HuH-7 (cell line): ENCODE data around the gene GIMAP7.
"Not testable (repeated sequence)": the region's sequence is repeated elsewhere in the genome, so short reads cannot be mapped to it uniquely, and the experiment has no call there.

Experiments
- DNase-seq: peaks from one replicate; pipeline ENCODE4 v3.0.0; 2011; ENCODE audit warnings: low spot score

GIMAP7 gene

DNA sequence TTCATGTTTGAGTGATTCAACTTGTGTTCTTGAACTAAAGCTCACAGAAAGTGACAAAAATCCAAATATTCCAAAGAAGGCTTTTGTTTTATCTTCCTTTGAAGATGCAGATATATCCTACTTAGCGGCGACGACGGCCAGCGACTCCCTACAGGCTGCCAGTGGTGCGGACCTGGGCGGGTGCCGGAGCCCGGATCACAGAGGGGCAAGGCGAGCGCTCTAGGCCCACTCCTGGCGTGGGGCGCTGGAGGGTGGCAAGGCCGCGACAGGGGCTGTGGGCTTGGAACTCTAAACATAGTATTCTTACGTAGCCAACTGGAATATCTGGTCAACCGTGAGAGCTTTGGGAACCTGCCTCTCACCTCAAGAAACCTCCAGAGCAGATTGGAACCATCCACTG, 914 bp upstream of the GIMAP7 start:
- no peak for DNase-seq

DNA sequence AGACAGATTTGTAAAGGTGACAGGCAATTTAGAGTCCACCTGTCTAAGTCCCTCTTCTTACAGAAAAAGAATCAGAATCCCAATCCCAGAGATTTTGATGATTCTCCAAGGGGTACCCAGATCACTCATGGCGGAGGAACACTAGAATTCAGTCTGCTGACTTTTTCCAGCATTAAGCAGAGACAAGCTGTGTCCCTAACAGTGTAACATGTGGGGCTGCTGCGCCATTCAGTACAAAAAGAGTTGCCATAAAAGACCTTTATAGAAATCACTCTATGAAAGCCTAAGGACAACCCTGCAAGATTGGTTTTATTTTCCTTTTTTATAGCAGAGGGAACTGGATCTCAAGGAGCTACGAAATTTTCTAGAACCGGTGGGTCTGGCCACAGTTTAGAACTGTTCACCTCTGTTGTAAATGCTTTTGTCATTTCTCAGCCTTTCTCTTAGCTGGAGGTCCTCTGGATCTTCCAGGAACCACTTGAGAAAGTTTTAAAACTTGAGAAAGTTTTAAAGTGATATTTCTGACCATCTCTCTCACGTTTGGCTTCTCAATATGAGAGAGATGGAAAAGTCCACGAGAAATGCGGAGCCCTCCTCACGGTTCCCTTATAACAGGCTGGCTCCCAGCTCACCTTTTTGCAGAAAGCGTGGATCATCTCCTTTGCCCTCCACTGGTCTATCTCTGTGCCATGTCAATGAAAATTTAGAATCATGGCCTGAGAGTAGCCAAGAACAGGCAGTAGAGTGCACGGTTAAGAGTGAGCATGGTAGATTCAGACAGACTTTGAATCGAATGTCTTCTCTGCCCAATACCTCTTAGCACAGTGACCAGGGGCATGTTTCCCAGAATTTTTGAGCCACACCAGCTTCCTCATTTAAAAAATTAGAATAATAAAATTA, 826 bp downstream of the GIMAP7 start:
- no peak for DNase-seq

DNA sequence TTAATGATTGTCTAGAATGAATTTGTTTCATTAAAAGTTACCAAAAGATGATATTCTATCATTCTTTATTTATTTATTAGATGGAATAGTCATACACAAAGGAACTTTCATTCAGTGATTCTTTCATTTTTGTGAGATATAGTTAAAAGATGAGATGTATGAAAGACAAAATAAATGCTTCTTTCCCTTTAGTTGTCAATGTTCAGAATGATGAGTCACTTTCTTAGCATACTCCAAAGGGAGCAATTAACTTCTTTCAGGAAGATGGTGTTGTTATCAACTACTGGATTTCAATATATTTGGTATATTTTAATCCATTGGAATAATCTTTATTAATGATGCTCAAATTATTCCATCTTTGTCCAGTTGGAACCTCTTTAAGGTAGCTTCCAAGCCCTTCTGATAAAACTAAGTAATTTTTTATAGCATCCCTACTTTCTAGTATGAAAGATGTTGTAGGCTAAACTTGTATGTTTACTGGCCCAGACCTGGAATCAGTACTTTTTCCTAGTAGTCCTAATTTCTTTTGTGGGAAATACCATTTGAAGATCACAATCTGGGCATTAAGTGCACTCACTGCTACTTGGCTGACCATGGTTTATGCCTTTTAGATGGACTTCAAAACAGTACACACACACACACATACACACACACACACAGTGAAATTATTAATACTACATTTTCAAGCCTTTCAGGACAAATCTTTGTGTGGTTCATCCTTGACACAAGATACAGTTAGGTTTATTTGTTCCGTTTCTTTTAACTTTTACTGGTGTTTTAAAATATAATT, 2.5 kb downstream of the GIMAP7 start:
- DNase-seq, result no peak

DNA sequence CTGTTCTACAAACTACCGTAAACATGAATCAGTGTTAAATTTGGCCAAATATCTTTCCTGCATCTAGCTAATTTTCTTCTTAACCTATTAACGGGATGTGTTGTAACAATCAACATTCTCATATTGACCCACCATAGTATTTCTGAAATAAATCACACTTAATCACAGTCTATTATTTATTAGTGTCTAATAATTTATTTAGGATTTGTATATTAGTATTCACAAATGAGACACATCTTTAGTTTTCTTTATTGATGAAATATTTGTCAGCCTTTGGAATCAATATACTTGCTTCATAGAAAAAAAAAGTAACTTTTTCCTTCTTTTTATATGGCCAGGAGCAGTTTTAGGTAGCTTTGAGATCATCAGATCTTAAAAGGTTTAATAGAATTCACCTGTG, 4.6 kb downstream of the GIMAP7 start:
- no peak for DNase-seq

DNA sequence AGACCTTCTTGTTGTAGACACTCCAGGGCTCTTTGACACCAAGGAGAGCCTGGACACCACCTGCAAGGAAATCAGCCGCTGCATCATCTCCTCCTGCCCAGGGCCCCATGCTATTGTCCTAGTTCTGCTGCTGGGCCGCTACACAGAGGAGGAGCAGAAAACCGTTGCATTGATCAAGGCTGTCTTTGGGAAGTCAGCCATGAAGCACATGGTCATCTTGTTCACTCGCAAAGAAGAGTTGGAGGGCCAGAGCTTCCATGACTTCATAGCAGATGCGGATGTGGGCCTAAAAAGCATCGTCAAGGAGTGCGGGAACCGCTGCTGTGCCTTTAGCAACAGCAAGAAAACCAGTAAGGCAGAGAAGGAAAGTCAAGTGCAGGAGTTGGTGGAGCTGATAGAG, 5.5 kb downstream of the GIMAP7 start:
- no peak for DNase-seq

DNA sequence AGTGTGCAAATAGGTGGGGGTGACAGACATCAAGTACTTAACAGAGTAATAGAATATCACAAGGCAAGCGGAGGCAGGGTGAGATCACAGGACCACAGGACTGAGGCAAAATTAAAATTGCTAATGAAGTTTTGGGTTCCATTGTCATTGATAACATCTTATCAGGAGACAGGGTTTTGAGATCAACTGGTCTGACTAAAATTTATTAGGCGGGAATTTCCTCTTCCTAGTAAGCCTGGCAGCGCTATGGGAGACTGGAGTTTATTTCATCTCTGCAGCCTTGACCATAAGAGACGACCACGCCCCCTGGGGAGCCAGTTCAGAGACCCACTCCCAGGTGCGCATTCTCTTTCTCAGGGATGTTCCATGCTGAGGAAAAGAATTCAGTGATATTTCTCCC, 8.3 kb downstream of the GIMAP7 start:
- DNase-seq, result not testable (repeated sequence)

DNA sequence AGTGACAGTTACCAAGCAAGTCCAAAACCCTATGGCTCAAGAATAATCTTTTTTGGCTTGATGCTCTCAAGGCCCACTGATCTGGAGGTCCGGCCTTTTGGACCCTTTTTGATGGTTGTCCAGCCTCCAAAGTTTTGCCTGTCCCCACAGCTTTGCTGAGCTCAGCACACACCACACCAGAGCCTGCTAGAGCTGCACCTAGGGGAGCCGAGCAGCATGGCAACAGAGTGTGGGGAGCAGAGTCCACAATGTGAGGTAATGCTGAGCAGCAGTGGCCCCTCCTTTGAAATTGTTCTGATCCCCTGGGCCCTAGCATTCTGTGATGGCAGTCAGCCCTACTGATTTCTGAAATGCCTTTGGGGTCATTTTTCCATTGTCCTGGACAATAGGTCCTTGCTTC, 9.3 kb downstream of the GIMAP7 start:
- DNase-seq, result no peak

DNA sequence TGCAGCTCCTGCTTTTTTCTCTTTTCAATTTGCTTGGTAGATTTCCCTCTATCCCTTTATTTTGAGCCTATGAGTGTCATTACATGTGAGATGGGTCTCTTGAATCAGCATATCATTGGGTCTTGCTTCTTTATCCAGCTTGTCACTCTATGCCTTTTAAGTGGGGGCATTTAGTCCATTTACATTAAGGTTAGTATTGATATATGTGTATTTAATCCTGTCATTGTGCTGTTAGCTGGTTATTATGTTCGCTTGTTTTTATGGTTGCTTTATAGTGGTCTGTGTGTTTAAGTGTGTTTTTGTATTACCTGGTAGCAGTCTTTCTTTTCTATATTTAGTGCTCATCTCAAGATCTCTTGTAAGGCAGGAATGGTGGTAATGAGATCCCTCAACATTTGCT, 17.0 kb downstream of the GIMAP7 start:
- no peak for DNase-seq

DNA sequence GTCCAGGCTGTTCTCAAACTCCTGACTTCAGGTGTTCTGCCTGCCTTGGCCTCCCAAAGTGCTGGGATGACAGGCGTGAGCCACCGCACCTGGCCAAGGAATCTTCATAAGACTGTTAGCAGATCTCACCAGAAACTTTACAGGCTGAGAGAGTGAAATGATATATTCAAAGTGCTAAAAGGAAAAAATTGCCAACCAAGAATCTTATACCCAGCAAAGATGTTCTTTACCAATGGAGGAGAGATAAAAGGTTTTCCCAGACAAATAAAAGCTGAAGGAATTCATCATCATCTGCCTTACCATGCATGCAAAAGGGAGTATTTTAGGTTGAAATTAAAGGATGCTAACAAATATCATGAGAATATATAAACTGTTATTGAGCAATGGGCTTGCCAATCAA, 23.6 kb downstream of the GIMAP7 start:
- DNase-seq, result no peak

DNA sequence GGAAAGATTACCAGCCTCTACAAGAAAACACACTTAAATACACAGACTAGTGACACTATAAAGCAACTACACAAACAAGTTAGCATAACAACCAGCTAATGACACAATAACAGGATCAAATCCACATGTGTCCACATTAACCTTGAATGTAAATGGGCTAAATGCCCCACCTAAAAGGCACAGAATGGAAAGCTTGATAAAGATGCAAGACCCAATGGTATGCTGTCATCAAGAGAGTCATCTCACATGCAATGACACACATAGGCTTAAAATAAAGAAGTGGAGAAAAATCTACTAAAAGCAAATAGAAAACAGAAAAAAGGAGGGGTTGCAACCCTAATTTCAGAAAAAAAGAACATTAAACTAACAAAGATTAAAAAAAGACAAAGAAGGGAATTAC, 38.5 kb downstream of the GIMAP7 start:
- no peak for DNase-seq

DNA sequence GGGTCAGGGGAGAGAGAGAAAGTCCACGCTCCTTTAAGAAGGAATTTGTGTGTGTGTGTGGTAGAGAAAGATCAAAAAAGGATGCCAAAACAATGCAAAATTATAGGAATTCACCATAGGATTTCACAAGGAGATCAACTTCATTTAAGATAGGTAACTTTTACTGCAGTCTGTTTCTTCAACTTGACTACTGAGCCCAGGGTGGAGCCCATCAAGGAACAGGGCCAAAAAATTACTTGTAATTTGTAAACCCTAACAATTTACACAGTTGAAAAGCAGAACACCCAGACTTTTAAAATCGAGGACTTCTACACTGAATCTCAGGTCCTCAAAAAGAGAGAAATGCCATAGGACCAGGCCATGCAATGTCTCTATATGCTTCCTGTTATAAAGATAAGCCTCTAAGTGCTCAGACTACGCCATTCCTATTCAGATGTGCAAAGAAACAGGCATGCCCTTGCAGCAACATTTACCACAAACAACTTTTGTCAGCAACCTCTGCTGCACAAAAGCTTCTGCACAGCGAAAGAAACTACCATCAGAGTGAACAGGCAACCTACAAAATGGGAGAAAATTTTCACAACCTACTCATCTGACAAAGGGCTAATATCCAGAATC, 42.0 kb downstream of the GIMAP7 start:
- DNase-seq, result no peak

DNA sequence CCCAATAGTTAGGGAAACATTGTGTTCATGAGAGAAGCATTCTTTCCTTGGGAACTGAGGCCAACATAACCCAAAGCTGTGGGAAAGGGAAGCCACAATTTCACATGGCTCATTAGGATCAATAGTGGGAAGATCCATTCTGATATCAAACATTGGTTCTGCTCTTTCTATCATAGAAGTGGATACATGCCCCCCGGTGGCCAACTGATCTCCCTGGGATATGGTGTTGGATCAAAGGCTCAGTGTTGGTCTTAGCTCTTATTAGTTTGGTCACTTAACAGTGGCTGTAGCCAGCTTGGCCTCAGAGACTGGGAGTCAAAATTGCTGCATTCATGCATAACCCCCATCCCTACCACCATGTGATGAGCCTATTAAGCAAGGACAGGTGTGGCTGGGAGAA, 45.8 kb downstream of the GIMAP7 start:
- no peak for DNase-seq

DNA sequence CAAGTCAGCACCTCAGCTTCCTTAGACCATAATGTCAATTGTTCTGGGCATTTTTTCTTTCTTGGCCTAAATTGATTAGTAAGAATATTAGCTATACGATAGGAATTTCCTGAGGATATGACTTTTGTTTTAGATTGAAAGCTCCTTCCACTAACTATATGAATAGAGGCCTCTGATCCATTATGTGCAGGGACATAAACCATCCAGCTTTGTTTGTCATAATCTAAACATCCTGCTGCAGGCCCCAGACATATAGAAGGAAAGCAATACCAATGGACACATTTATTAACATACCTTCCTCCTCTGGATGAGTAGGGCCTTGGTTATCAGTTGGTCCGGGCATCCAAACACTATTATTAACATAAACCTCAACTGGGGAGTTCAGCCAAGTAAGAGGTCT, 48.2 kb downstream of the GIMAP7 start:
- no peak for DNase-seq

DNA sequence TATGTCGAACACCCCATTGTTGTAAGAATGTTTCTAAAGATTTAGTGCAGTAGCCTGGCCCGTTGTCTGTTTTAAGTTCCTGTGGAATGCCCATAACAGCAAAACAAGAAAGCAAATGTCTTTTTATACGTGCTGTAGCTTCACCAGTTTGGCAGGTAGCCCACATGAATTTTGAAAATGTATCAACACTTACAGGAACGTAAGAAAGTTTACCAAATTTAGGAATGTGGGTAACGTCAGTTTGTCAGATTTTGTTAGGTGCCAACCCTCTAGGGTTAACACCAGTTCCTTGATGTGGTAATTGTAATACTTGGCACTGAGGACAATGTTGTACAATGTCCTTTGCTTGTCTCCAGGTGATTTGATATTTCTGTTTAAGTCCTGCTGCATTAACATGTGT, 49.3 kb downstream of the GIMAP7 start:
- DNase-seq, result no peak

DNA sequence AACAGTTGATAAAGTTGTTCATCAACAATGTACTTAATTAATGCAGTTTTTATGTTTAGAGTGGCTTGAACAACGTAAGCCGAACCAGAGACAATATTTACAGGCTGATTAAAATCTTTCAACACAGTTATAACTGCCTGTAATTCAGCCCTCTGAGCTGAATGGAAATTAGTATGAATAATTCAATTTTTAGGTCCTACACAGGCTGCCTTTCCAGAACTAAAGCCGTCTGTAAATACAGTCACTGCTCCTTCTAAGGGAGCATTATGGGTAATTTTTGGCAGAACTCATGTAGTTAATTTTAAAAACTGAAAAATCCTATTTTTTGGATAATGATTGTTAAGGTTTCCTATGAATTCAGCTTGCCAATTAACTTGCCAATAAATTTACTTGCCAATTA, 49.9 kb downstream of the GIMAP7 start:
- DNase-seq, result no peak

DNA sequence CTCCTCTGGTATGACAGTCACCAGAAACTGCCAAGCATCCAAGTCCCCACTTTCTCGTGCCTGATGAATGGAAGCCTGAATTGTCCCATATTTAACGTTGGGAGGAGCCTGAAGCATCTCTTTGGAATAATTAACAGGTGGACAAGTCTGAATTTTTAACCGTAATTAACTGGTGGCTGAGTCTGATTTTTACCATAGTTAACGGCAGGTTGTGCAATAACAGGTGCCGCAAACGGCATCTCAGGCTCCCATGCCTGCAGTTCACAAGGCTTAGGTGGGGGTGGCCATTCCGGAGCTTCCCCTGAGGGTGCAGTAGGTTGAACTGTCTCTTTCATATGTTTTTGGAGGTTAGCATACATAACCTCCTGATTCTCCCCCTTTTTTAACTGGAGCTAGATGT, 50.6 kb downstream of the GIMAP7 start:
- DNase-seq, result no peak

DNA sequence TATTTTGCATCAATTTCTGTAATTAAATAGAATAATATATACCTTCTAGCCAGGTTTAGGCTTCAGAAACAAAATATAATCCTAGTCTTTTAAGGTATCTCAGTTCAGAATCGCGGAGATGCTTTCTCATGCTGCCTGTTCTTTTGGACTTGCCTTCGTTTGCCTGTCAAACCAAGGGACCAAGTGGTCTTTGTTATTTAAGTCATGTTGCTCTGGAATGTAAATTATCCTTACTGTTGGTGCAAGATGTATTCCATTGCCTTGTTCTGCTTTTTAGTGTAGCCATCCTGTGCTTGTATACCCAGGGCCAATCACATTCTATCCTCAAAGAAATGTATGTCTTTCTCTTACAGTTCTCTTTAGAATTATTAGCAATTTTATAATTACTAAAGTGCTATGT, 51.5 kb downstream of the GIMAP7 start:
- no peak for DNase-seq

DNA sequence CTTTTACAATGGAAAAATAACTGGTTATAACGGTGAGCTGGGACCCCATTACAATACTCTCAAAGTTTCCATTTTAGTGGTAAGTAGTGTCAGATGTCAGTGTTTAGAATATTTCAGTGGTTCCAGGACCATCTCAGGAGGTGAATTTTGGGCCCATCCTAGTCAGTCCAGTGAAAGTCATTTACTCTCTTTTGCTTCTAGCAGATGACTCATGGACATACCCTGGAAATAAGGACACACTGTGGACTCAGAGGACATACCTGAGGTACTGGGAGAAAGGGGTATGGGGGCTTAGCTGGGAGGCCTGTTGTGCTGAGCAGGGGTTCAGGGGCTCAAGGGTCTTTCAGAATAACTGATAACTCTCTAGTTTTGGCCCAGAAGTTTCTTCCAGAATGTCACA, 51.9 kb downstream of the GIMAP7 start:
- no peak for DNase-seq

DNA sequence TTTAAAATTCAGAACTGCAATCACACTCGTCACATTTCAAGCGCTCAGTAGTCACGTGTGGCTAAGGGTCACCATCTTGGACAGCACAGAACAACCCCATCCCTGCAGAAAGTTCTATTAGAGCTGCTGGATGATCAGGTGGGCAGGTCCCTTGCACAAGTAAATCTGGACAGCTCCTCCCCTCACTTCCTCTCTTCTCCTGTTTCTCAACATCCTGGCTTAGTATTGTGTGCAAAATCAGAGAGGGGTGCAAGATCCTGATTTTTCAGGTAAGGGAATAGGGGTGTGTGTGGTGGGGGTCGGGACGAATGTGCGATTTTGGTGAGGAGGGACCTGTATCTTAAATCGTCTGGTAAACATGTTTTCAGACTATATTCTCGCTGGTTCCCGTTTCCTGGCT, 52.5 kb downstream of the GIMAP7 start, which contains the start of gene GIMAP4:
Gene GIMAP4 (plus strand): TSS at position 222 of the 400 bp plus-strand sequence. CDS start 2,512 bp downstream, outside the sequence.
- no peak for DNase-seq

DNA sequence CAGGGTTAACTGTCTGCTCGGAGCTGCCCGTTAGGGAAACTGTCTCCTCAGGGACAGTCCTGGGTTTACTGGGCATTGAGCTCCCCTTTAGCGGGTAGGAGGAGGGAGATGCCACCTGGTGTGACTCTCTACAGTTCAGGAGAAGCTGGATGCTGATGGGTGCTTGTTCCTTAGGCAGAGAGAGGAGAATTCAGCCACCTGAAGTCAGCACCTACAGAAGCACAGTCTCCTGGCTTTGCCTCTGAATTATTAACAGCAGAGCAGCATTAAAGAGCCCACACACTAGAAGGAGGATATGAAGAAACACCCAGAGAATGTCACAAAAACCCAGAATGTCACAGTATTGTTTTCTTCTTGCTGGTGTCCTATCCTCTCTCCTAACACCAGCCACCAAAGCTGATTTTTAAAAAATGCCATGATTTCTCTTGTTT, 53.2 kb downstream of the GIMAP7 start:
- no peak for DNase-seq

DNA sequence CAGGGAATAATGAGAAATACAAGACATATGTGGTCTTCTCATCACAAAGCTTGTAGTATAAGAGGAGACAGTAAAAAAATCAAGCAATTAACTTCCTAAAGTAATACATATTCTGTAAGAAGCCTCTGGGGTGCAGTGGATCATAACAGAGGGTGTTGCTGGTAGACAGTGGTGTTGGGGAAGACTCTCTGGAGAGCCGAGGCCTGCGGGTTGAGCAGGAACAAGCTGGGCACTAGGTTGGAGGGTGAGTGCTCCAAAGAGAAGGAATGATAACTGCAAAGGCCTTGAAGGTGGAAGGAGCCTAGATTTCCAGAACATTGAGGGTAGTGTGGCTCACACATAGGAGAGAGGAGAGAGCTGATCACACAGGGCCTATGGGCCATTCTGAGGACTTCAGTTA, 54.0 kb downstream of the GIMAP7 start:
- no peak for DNase-seq

DNA sequence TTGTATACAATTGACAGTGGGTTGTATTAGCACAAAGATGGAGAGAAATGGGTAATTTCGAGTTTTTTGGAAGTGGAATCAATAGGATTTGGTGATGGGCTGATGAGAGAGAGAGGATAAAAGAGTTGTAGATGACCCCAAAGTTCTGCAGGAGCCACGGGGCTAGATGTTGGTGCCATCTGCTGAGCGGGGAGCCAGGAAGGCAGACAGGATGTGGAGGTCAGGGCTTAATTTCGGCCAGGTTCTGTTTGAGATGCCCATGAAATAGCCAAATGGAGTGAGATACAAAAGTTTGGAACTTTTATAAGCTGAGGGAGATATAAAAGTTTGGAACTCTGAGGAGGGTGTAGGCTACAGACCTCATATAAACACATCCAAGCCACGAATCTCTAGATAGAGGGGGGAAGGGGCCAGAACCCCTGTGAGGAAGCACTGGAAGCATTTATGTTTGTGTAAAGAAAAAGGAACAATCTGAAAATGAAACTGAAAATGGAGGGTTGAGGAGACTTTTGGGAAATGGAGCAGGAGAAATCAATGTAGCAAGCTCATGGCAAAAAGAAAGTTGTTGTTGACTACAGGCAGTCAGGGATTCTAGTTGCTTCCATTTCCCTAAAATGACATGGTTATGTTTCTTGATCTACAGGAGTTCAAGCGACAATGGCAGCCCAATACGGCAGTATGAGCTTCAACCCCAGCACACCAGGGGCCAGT, 54.7 kb downstream of the GIMAP7 start:
- DNase-seq, result no peak
